HG02981 (cell line): ENCODE results near the gene LRRC75A.

Source experiments
- ATAC-seq: cut with Tn5 transposase; IDR thresholded peaks from one replicate; pipeline ENCODE4 v1.9.1; 2021; ENCODE audit warnings: mild to moderate bottlenecking, moderate library complexity; ENCODE audit not compliant: unreplicated experiment

Gene LRRC75A

DNA sequence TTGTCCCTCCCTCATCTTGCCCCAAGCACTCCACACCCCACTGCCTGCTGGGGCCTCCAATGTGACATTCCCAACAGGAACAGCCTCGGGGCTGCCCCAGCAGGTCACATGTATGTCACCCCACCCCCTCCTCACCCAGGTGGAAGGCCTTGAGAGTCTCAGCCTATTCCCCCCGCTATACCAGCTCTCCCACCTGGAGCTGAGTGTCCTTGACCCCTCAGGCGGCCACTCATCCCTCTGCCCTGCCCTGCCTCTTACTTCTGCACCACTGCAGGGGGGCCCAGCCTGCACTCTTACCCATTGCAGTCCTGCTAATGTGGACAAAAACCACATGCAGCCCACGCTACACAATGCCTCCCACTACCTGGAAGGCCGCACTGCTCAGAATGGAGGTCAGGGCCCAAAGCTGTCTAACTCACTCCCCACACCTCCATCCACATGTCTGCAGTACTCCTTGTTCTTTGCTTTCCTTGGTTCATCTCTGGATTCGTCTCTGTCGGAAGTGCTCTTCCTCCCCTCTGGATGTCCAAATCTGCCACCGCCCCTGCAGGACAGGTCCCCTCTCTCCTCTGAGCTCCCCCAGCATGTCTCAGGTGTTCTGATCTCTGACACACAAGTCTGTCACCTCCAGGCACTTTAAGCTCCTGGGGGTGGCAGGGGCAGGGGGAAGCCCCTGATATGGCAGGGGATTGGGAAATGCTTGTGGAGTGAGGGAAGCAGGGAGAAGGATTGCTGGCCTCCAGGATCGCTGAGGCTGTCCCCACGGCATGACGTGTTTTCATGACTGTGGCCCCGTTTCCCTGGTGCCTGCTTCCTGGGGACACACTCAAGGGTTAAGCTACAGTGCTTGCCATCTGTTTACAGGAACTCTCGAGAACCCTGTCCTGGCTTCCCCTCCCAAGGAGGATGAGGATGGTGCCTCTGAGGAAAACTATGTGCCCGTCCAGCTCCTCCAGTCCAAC lies 55.8 kb downstream of the LRRC75A start:
- ATAC-seq: no peak

DNA sequence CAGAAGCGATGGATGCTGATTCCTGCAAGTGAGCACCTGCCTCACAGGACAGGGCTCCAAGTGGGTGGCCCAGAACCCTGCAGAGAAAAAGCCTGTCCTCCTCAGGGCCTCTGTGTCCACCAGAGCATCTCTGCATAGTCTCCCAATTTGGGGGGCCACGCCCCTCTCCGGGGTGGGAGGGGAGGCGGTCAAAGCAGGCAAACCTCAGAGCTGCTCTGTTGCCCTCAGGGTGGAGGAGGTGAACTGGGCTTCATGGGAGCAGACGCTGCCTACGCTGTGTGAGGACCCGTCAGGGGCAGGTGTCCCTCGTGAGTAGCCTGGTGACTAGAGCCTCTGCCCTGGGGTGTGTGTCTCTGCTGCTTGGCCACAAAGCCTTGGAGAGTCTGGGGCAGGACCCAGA lies 57.3 kb downstream of the LRRC75A start:
- no peak for ATAC-seq

DNA sequence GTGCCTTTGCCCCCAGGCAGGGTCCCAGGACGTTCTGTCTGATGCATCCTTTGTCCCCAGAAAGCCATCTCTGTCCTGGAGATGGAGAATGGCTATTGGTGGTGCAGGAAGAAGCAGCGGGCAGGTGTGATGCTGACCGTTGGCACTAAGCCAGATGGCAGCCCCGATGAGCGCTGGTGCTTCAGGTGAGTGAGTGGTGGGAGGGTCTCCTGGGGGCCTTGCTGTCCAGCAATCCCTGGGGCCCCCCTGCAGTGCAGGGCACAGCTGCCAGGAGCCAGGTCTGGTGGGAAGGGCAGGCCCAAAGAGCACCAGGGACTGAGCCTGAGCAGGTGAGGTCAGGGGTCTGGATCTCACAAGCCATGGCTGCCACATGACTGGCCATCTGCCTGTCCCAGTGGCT lies 58.5 kb downstream of the LRRC75A start:
- ATAC-seq: no peak

DNA sequence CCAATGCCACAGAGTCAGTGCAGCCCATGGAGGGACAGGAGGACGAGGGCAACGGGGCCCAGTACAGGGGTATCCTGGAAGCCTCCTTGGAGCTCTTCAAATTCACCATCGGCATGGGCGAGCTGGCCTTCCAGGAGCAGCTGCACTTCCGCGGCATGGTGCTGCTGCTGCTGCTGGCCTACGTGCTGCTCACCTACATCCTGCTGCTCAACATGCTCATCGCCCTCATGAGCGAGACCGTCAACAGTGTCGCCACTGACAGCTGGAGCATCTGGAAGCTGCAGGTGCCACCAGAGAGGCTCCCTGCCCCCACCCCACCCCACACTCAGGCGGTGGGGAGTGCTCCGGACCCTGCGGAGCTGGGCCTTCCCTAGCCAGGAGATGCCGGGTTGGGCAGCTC lies 60.0 kb downstream of the LRRC75A start:
- no peak for ATAC-seq

DNA sequence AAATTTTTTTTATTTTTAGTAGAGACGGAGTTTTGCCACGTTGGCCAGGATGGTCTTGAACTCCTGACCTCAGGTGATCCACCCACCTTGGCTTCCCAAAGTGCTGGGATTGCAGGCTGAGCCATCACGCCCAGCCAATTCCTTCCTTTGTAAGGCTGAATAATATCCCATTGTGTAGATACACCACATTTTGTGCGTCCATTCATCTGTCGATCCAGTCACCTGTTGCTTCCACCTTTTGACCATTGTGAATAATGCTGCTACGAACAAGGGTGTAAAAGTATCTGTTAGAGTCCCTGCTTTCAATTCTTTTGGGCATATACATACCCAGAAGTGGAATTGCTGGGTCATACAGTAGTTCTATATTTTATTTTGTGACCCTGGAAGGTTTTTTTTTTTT lies 61.3 kb downstream of the LRRC75A start:
- no peak for ATAC-seq

DNA sequence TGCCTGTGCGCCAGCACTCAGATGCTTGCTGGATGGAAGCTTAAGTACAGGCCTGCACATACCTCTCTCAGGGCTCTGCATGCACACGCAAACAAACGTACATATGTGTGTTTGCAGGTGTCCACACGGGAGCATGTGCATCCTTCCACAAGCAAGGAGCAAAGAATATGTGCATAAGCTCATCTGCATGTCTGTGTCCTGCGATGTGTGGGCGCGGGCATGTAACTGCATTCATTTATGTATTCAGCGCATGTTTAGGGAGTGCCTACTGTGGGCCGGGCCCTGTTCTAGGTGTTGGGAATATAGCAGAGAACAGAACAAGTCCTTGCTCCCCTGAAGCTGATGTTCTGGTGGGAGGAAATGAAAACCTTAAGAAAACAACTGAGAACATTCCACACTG lies 62.9 kb downstream of the LRRC75A start:
- no peak for ATAC-seq

DNA sequence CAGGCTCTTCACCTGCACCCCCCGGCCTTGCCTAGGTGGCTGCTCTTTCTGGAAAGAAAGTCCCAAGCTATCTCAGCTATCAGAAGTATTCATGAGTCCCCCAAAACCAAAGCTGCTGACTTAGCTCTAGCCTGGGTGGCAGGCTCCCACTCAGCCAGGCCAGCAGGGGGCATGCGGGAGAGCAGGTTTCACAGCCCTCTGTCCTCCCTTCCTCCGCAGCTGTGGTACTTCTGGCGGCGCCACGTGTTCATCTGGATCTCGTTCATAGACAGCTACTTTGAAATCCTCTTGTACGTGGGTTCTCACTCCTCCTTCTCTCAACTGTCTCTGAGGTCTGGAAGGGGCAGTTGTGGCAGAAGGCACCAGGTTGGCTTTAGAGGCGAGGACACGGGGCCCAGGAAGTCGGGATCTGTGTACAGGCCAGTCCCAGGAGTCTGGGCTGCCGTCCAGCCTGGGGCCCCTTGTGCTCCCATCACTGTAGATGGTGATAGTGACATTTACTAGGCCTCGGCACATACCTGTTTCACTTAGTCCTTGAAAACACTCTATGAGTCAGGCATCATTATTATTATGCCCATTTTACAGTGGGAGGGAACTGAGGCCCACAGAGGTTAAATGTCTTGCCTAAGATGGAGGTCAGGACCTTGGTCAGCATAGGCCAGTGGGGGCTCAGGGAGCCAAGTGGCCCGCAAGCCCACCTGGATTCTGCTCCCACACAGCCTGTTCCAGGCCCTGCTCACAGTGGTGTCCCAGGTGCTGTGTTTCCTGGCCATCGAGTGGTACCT lies 63.7 kb downstream of the LRRC75A start:
- no peak for ATAC-seq

DNA sequence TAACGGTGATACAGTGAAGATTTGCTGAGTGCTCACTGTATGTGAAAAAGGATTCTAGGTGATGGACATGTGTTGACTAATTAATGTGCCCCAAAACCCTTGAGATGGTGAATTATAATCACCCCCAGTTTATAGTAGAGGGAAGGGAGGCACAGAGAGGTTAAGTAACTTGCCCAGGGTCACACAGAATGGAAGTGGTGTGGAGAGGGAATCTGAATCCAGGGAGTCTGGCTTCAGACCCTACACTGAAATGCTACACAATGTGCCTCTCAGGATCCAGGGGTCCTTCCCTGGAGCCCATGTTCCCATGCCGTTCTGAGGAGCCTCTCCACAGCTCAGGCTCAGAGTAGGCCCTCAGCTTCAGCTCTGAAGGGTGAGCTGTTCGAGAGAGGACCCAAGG lies 65.0 kb downstream of the LRRC75A start:
- ATAC-seq: no peak

DNA sequence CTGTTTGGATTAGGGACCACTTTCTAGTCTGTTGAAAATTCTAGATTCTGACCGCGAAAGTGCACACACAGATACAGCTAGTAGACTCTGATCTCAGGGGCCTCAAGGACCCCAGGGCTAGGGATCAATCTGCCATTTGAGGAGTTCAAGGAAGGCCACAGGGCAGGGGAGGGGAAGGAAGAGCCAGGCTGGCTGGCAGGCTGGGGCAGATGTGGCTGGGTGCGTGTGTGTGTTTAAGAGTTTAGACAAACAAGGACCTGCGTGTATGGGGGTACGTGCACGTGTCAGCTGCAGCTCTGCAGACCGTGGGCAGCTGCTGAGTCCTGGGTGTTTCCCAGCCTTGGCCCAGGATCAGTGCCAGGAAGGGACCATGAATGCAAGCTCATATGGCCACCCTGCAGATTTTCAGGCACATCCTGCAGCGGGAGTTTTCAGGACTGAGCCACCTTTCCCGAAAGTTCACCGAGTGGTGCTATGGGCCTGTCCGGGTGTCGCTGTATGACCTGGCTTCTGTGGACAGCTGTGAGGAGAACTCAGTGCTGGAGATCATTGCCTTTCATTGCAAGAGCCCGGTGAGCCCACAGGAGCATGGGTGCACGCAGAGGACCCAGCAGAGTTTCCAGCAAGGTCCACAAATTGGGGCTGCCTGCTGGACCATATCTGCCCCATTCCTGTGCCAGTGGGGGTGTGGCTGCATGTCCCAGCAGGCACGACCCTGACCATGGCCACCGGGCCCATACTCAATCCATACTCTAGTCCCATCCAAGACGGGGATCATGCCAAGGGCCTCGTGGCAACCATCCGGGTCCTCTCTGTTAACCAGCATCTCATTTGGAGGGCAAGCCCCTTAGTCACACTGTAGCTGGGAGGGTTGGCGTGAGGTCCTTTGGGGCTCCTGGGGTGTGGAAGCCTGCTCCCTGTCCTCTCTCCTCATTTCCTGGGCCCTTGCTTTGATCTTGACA lies 66.0 kb downstream of the LRRC75A start:
- no peak for ATAC-seq

DNA sequence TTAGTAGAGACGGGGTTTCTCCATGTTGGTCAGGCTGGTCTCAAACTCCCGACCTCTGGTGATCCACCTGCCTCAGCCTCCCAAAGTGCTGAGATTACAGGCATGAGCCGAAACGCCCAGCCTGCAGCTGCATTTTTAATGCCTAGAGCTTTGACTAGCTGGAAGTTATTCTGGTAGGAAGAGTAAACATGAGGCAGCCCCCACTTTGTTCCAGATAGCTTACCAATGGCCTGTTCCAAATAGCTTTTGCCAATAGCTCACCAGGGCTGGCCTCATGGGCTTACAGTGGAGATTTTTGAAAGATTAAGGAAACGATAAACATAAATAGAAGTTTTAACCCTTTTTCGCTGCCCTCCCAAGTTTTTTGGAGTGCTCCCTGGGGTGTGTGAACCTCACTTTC lies 66.8 kb downstream of the LRRC75A start:
- ATAC-seq: no peak

DNA sequence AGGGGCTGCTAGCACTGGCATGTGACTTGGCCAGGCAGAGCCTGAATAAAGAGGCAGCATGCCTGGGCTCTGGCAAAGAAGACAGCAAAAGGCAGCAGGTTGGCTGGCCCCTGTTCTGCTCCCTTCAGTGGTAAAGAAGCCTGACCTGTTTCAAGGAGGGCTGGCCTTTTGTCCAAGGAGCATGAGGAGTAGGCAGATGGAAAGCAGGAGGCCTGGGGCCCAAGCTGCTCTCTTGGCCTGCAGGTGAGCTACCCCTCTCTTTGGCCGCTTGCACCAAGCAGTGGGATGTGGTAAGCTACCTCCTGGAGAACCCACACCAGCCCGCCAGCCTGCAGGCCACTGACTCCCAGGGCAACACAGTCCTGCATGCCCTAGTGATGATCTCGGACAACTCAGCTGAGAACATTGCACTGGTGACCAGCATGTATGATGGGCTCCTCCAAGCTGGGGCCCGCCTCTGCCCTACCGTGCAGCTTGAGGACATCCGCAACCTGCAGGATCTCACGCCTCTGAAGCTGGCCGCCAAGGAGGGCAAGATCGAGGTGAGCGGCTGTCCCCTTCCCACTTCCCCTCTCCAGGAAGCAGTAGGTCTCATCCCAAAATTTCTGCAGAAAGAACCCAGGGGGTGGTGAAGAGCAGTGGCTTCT lies 68.6 kb downstream of the LRRC75A start:
- no peak for ATAC-seq

DNA sequence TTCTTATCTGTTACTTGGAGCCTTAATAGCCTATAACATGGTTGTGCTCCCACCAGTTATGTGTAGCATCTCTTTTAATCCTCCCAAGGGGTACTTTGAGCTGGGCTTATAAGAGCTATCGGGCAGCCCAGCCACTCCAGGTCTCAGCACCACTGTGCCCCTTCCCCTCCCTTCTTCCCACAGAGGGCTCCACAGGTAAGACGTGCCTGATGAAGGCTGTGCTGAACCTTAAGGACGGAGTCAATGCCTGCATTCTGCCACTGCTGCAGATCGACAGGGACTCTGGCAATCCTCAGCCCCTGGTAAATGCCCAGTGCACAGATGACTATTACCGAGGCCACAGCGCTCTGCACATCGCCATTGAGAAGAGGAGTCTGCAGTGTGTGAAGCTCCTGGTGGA lies 69.6 kb downstream of the LRRC75A start:
- no peak for ATAC-seq

DNA sequence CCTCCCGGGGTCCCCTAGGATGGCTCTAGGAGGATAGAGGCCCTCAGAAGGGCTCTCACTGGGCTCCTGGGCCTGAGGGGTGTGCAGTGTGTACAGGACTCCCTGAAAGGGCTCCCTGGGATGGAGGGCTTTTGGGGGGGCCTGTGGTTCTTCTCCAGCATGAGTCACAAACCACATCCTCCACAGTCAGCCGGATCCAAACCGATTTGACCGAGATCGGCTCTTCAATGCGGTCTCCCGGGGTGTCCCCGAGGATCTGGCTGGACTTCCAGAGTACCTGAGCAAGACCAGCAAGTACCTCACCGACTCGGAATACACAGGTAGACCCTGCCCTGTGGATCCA lies 72.1 kb downstream of the LRRC75A start:
- peak; percentile 2 for ATAC-seq

DNA sequence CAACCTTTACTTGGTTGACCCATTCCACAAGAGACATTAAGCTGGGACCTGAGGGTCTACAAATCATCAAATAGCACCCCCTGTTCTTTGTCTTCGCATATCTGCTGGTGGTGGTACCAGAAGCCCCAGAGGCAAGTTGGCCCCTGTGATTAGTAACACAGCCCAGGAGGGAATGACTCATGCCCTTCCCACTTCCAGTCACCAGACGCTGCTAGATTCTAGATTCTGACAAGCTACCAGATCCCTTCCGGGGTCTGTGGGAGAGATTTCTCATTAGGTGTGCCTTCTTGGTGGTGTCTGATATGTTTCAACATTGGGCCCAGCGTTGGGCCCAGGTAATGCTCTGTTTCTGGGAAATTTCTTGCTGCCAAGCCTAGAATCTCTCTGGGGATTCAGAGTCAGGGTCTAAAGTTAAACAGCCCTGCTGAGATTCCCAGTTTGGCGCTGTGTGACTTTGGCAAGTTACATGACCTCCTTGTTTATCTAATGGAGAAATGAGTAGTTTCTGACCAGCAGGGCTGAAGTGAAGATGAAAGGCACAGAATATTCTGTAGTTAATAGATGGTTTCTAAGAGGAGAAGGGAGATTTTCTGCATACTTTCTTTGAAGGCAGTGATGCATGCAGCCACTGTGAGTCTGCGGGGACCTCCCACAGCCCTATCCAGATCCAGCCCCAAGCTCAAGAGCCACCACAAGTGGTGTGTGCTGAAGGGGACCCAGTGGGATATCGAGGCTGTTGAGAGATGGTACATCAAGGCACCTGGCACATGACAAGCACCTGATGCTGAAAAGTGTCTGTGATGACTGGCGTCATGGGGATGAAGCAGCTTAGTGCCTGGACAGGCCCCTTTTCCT lies 72.7 kb downstream of the LRRC75A start:
- ATAC-seq: peak; percentile 49

DNA sequence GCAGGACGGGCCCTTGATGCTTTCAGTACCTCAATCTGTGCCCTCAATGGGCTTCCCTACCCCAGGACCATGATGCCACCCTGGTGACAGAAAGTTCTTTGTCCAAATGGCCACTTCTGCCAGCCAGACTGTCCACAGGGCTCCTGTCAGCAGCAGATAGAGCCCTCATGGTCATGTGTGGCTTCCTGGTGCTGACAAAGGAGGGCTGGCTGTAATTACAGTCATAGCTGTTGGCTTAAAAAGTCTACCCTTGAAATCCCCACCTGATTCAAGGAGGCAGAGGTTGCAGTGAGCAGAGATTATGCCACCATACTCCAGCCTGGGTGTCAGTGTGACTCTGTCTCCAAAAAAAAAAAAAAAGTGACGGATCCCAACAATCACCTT lies 73.3 kb downstream of the LRRC75A start:
- ATAC-seq: no peak

DNA sequence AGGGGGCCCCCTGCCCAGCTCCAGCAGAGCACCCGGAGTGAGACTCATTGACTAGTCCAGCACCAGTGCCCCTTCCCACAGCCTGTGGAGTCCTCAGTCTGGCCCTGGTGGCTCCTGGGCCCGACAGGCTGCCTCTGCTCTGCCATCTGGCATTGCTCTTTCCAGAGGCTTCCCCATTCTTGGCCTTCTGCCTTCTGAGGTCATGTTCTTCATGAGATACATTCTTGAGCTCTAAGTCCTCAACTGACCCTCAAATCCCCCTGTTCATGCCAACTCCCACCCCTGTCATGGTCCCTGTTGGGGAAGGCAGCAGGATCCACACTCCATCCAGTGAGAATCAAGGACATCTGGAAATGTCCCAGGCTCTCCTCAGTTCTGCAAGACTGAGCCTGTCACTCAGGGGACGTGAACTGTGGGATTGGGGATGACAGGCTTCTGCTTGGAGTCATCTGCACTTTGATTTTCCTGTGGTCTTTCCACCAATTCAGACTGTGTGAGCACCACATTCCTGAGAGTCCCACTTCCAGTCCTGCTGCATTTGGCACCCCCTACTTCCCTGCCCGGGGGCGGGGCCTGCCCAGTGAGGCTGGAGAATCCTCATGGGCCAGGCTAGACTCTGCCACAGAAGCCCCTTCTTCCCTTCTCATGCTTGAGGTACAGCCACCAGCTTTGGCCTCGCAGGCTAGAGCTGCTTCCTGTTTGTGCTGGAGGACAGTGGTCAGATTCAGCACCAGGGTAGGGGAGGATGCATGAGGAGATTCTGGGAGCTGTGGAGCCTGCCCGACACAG lies 73.9 kb downstream of the LRRC75A start:
- ATAC-seq: no peak

DNA sequence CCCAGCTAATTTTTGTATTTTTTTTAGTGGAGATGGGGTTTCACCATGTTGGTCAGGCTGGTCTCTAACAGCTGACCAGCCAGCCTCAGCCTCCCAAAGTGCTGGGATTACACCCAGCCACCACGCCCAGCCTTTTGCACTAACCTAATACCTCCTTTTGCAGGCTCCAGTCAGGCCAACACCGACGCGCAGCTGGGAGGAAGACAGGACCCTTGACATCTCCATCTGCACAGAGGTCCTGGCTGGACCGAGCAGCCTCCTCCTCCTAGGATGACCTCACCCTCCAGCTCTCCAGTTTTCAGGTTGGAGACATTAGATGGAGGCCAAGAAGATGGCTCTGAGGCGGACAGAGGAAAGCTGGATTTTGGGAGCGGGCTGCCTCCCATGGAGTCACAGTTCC lies 74.6 kb downstream of the LRRC75A start:
- no peak for ATAC-seq

DNA sequence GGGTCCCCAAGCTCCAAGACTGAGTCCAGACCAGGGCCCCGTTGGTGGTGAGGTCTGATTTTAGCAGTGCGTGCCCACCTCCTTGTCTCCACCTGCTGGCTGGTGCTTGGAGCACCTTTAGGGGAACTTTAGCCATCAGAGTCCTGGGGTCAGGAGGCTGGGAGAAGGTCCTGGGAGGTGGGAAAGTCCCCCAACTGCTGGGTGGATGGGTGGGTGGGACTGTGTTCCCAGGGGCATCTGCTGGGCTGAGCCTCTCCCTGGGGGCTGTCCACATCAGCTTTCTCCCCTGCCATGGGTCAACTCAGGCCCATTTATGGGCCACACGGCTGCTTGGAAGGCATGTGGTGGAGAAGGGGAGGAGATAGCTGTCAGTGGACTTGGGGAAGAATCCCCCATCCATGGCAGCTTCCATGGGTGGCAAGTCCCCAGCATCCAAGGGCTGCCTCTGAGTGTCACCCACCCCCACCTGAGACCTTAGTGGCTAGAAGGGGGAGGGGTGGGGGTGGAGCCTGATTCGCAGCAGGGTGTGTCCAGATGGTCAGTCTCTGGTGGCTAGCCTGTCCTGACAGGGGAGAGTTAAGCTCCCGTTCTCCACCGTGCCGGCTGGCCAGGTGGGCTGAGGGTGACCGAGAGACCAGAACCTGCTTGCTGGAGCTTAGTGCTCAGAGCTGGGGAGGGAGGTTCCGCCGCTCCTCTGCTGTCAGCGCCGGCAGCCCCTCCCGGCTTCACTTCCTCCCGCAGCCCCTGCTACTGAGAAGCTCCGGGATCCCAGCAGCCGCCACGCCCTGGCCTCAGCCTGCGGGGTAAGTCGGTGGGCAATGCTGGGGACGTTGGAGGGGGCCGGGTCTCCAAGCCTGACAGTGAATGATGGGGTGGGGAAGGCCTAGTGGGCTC lies 76.7 kb downstream of the LRRC75A start, which contains the start of gene TRPV2:
Gene TRPV2, plus strand, starts transcription at position 541 of the 894 bp plus-strand sequence. CDS start 2,098 bp downstream, outside the sequence.
- ATAC-seq: peak; percentile 33
